Activated CD4-positive, alpha-beta T cell treated with anti-CD3 and anti-CD28 coated beads for 1 hour (primary cell): ENCODE measurements around the gene FKBP2.

Experiments used
- DNase-seq: peaks from one replicate; pipeline ENCODE4 v3.0.0-alpha.2; 2020

Gene FKBP2

GRCh38 chr11:64286801-64287159 lies 45.9 kb downstream of the FKBP2 start:
- no peak for DNase-seq

GRCh38 chr11:64287676-64288352 lies 46.9 kb downstream of the FKBP2 start:
- DNase-seq = no peak

- DNase-seq = no peak
Measured at GRCh38 chr11:64288353-64288750, 47.5 kb downstream of the FKBP2 start.

- no peak for DNase-seq
Measured at GRCh38 chr11:64289002-64289564, 48.2 kb downstream of the FKBP2 start.

- DNase-seq = no peak
Measured at GRCh38 chr11:64290352-64291261, 49.7 kb downstream of the FKBP2 start.

- no peak for DNase-seq
Measured at GRCh38 chr11:64291262-64291751, 50.4 kb downstream of the FKBP2 start, which contains the start of gene KCNK4. KCNK4 (plus strand) TSS chr11:64291302; CDS start chr11:64293019, 1,717 bp downstream.

- no peak for DNase-seq
Measured at GRCh38 chr11:64291752-64292459, 51.0 kb downstream of the FKBP2 start.

GRCh38 chr11:64292460-64293254 lies 51.8 kb downstream of the FKBP2 start:
- no peak for DNase-seq
